Panc1 (cell line): ENCODE results near the gene ATF6B. TPM values are rescaled to one million over a fixed set of nuclear protein-coding genes. Genes with fewer than 3 reads are reported as not detected.
A peak's percentile ranks its signal among the peaks of the same experiment; 100 is the strongest.

Source experiments
- ATAC-seq: fragments of 200-7000 bp; cut with Tn5 transposase; 2 replicates; pipeline ENCODE4 v1.9.1; 2020; ENCODE audit warnings: mild to moderate bottlenecking, moderate library complexity
- BruUV-seq: library from RNA; stranded (reverse); fragments of 400-500 nt; replicated peaks from 2 replicates; lab custom pipeline; 2021; lab: Mats Ljungman, UMichigan
- CTCF ChIA-PET: fragments of 300-600 bp; sonication (Branson Sonifier 250); formaldehyde crosslinking; loops from one replicate; lab custom pipeline; 2022; ENCODE audit warnings: antibody characterized with exemption; lab: Charles Lee
- POLR2A ChIA-PET: fragments of 300-600 bp; sonication (Branson Sonifier 250); formaldehyde crosslinking; loops from one replicate; lab custom pipeline; 2022; ENCODE audit warnings: antibody characterized with exemption; lab: Charles Lee
- DNase-seq: peaks from one replicate; pipeline ENCODE4 v3.0.0-alpha.2; 2010; ENCODE audit warnings: low read depth, low spot score
- H3K27ac ChIP-seq: 2 replicates; pipeline ENCODE4 v1.5.1; 2011; ENCODE audit warnings: mild to moderate bottlenecking, low read length, inconsistent platforms
- H3K27me3 ChIP-seq: fragments of 200-500 bp; sonication (Bioruptor generic); 2 replicates; pipeline ENCODE4 v1.6.0; 2014; ENCODE audit warnings: low read length, inconsistent platforms; ENCODE audit not compliant: control insufficient read depth, insufficient read depth
- H3K36me3 ChIP-seq: fragments of 200-500 bp; sonication (Bioruptor generic); 2 replicates; pipeline ENCODE4 v1.5.1; 2014; ENCODE audit warnings: inconsistent platforms, mild to moderate bottlenecking, low read length, moderate library complexity; ENCODE audit not compliant: control insufficient read depth, insufficient read depth
- H3K4me1 ChIP-seq: 2 replicates; pipeline ENCODE4 v1.5.1; 2011; ENCODE audit warnings: inconsistent platforms, mild to moderate bottlenecking, low read length, moderate library complexity; ENCODE audit not compliant: control insufficient read depth, insufficient read depth
- H3K4me3 ChIP-seq, 2 experiments: 2 replicates each; pipeline ENCODE4 v1.5.1; 2011 to 2012; ENCODE audit warnings: low read depth in 2 of 2, low read length in 2 of 2, mild to moderate bottlenecking in 2 of 2, inconsistent platforms in 1 of 2, moderate library complexity in 1 of 2
- H3K9me3 ChIP-seq: fragments of 200-500 bp; sonication (Bioruptor generic); 2 replicates; pipeline ENCODE4 v1.5.1; 2014; ENCODE audit warnings: low read depth, mild to moderate bottlenecking, inconsistent platforms, low read length, moderate library complexity; ENCODE audit not compliant: control insufficient read depth, insufficient read depth
- CTCF ChIP-seq: fragments of 450-650 bp; IDR thresholded peaks from 2 replicates; pipeline ENCODE4 v1.5.1; 2017; ENCODE audit warnings: mild to moderate bottlenecking
- POLR2AphosphoS5 ChIP-seq: IDR thresholded peaks from 2 replicates; pipeline ENCODE4 v1.6.1; 2012; ENCODE audit warnings: mild to moderate bottlenecking, low read depth, low read length, moderate library complexity
- REST ChIP-seq, 2 experiments: IDR thresholded peaks; 2 replicates each; pipeline ENCODE4 v1.6.1; 2011 to 2012; ENCODE audit warnings: low read depth in 2 of 2, control low read depth in 1 of 2, low read length in 1 of 2, mild to moderate bottlenecking in 1 of 2, moderate library complexity in 1 of 2; ENCODE audit not compliant: insufficient read depth in 1 of 2
- SIN3A ChIP-seq: IDR thresholded peaks from 2 replicates; pipeline ENCODE4 v1.6.1; 2012; ENCODE audit warnings: low read depth, mild to moderate bottlenecking, low read length, moderate library complexity, borderline replicate concordance; ENCODE audit not compliant: insufficient read depth
- TCF7L2 ChIP-seq: IDR thresholded peaks from 2 replicates; pipeline ENCODE4 v1.6.1; 2011; ENCODE audit warnings: mild to moderate bottlenecking, low read depth, low read length, inconsistent platforms
- in situ Hi-C: cut with HindIII; loops from 2 replicates; pipeline ENCODE4 v1.10.0; 2016; ENCODE audit warnings: low sequenced_read_pairs, low pct_unique_long_range_greater_than_20kb
- intact Hi-C: fragments of 100-400 bp; cut with micrococcal nuclease; formaldehyde crosslinking; loops from one replicate; pipeline ENCODE4 v1.10.0; 2022; ENCODE audit not compliant: unreplicated experiment
- total RNA-seq: library from RNA; stranded (reverse); gene quantifications from one replicate; pipeline ENCODE4 v1.2.1, GENCODE V29; 2021; ENCODE audit not compliant: unreplicated experiment

Gene ATF6B
- total RNA-seq, 1 experiment from 2014 or later = 127 TPM

- no TSS peak for BruUV-seq
- no peaks in the 10 kb centered on the region; the same call in 1 of the 2 replicates for H3K36me3 ChIP-seq
- H3K4me3 ChIP-seq = peak overlapping the region; percentile 78 to 92
- H3K27ac ChIP-seq = peak overlapping the region; percentile 92
- DNase-seq (no peak), ATAC-seq (no peak)
- H3K4me1 ChIP-seq = peaks cover 23% of the 10 kb centered on the region
- TF ChIP-seq POLR2AphosphoS5 (no peak), REST (IDR thresholded peaks at IDR 0.05; ENCODE audit: insufficient read depth in 1 of 2, low read depth in 2 of 2, low read length in 1 of 2) (no peak), CTCF (no peak), SIN3A (no peak), TCF7L2 (no peak)
- POLR2A ChIA-PET = interaction anchor here (0.5 to 0.6 kb wide), 2 partner anchors 24 to 69 kb away, joined by 3 to 5 read pairs; no protein-coding TSS in a partner anchor
- CTCF ChIA-PET = interaction anchor here (1.2 kb wide), 1 partner anchor 10 kb away, joined by 4 read pairs; no protein-coding TSS in a partner anchor
- in situ Hi-C loops = no loop called here
- intact Hi-C loops = no loop called here
- H3K9me3 ChIP-seq = no peaks in the 10 kb centered on the region
- no peaks in the 10 kb centered on the region for H3K27me3 ChIP-seq
Measured at GRCh38 chr6:32128751-32129296, 778 bp upstream of the ATF6B start.

GRCh38 chr6:32127409-32127716, 683 bp downstream of the ATF6B start:
- H3K9me3 ChIP-seq = no peaks in the 10 kb centered on the region
- POLR2A ChIA-PET = no interaction called here
- CTCF ChIA-PET = interaction anchor here (1.2 kb wide), 1 partner anchor 8 kb away, joined by 4 read pairs; no protein-coding TSS in a partner anchor
- peak overlapping the region; percentile 96 for H3K27ac ChIP-seq
- no TSS peak for BruUV-seq
- DNase-seq = no peak
- H3K36me3 ChIP-seq = no peaks in the 10 kb centered on the region; the same call in 1 of the 2 replicates
- in situ Hi-C loops (no loop called here), intact Hi-C loops (no loop called here)
- H3K4me1 ChIP-seq = peaks cover 23% of the 10 kb centered on the region
- no peak for TF ChIP-seq POLR2AphosphoS5
- TF ChIP-seq REST (IDR thresholded peaks at IDR 0.05; ENCODE audit: insufficient read depth in 1 of 2, low read depth in 2 of 2, low read length in 1 of 2) = no peak
- TF ChIP-seq SIN3A = no peak
- no peak for TF ChIP-seq CTCF
- no peak for TF ChIP-seq TCF7L2
- no peaks in the 10 kb centered on the region for H3K27me3 ChIP-seq
- peak overlapping the region; percentile 92 to 100 for H3K4me3 ChIP-seq
- no peak for ATAC-seq
